Spinal cord (tissue), 10 donors: Measurements from ENCODE around the gene COL25A1. TPM values are rescaled to one million over a fixed set of nuclear protein-coding genes. Genes with fewer than 3 reads are reported as not detected.
"Not testable (repeated sequence)": the region's sequence is repeated elsewhere in the genome, so short reads cannot be mapped to it uniquely, and the experiment has no call there.

Experiments used
- DNase-seq, 6 donors: peaks; one replicate each; pipeline versions ENCODE4 v3.0.0 to v3.0.0-alpha.2; 2013 to 2015; ENCODE audit warnings: low spot score in 6 of 6, low read depth in 4 of 6
- H3K27ac ChIP-seq: one replicate; pipeline ENCODE4 v1.5.1; 2013; ENCODE audit warnings: low read depth, low read length, control low read depth
- H3K27me3 ChIP-seq: one replicate; pipeline ENCODE4 v1.6.1; 2013; ENCODE audit warnings: low read length; ENCODE audit not compliant: control insufficient read depth, insufficient read depth
- H3K36me3 ChIP-seq: one replicate; pipeline ENCODE4 v1.6.1; 2013; ENCODE audit warnings: low read length; ENCODE audit not compliant: control insufficient read depth, insufficient read depth
- H3K4me1 ChIP-seq: one replicate; pipeline ENCODE4 v1.6.1; 2013; ENCODE audit warnings: low read length; ENCODE audit not compliant: control insufficient read depth, insufficient read depth
- H3K4me3 ChIP-seq: one replicate; pipeline ENCODE4 v1.5.1; 2013; ENCODE audit warnings: low read depth, low read length, control low read depth
- H3K9me3 ChIP-seq: one replicate; pipeline ENCODE4 v1.6.1; 2013; ENCODE audit warnings: low read length; ENCODE audit not compliant: control insufficient read depth, insufficient read depth
- WGBS: methylation state at CpG from one replicate; pipeline ENCODE4 v1.1.5; 2013; ENCODE audit warnings: missing lambda C conversion rate; ENCODE audit not compliant: insufficient coverage; 5-methylcytosine and 5-hydroxymethylcytosine counted together
- polyA plus RNA-seq, 2 donors: library from polyadenylated mRNA; unstranded; fragments of 120-200 nt; gene quantifications; one replicate each; pipeline ENCODE4 v1.2.1, GENCODE V29; 2013; ENCODE audit not compliant: insufficient read length in 2 of 2
- total RNA-seq, 2 donors: library from RNA; depleted of rRNA in 1 of 2; stranded (reverse); fragments of 120-200 nt in 1 of 2; fragments of >200 nt in 1 of 2; gene quantifications; one replicate each; pipeline versions ENCODE4 v1.2.3 to v1.2.4, GENCODE V29; 2013 to 2014
- donor health status: healthy.

COL25A1 gene
- total and polyA plus RNA-seq, 4 donors: 9.3 to 33.6 (median 13.4) TPM

GRCh38 chr4:109126856-109127255 lies 175.6 kb downstream of the COL25A1 start:
- DNase-seq: no peak
- Histone ChIP-seq H3K36me3 (no peaks in the 10 kb centered on the region), H3K9me3 (no peaks in the 10 kb centered on the region), H3K27ac (no peak overlapping the region), H3K27me3 (no peaks in the 10 kb centered on the region), H3K4me3 (no peak overlapping the region), H3K4me1 (no peaks in the 10 kb centered on the region)
- WGBS: no CpG with 5 or more reads among the region's 2 CpGs

GRCh38 chr4:109125084-109125483 lies 177.4 kb downstream of the COL25A1 start:
- WGBS: no CpG with 5 or more reads among the region's 1 CpG
- no peaks in the 10 kb centered on the region for H3K27me3 ChIP-seq
- peak in 1 of 6 donors; percentile 26 for DNase-seq

DNA sequence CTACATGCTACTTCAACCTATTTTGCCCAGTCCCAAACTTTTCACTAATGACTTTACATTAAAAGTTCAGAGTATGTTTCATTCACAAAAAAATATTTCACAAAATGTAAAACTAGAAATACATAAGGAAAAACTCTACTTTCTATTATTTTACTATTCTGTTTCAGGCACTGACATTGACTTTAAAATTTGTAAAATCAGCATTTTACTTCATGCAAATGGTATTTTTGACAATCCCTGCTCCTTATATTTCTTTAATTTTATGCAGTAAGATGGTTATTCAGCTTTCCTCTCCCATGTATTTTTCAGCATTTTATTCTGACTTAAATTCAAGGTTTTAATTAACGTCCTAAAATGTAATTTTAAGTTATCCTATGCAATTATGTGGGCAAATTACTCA lies 178.5 kb downstream of the COL25A1 start:
- Histone ChIP-seq H3K9me3 (no peaks in the 10 kb centered on the region), H3K27ac (no peak overlapping the region), H3K4me1 (no peaks in the 10 kb centered on the region), H3K4me3 (no peak overlapping the region), H3K36me3 (no peaks in the 10 kb centered on the region), H3K27me3 (no peaks in the 10 kb centered on the region)
- no CpG with 5 or more reads among the region's 1 CpG for WGBS
- no peak for DNase-seq

More at GRCh38 chr4:109125084-109125483, 177.4 kb downstream of the COL25A1 start:
- no peaks in the 10 kb centered on the region for H3K36me3 ChIP-seq
- H3K4me1 ChIP-seq: no peaks in the 10 kb centered on the region
- no peak overlapping the region for H3K4me3 ChIP-seq
- no peaks in the 10 kb centered on the region for H3K9me3 ChIP-seq
- H3K27ac ChIP-seq: no peak overlapping the region

GRCh38 chr4:109121561-109121960 lies 180.9 kb downstream of the COL25A1 start:
- no CpG with 5 or more reads among the region's 1 CpG for WGBS
- Histone ChIP-seq H3K9me3 (no peaks in the 10 kb centered on the region), H3K36me3 (no peaks in the 10 kb centered on the region), H3K4me1 (no peaks in the 10 kb centered on the region), H3K4me3 (no peak overlapping the region), H3K27ac (no peak overlapping the region), H3K27me3 (no peaks in the 10 kb centered on the region)
- DNase-seq: no peak

DNA sequence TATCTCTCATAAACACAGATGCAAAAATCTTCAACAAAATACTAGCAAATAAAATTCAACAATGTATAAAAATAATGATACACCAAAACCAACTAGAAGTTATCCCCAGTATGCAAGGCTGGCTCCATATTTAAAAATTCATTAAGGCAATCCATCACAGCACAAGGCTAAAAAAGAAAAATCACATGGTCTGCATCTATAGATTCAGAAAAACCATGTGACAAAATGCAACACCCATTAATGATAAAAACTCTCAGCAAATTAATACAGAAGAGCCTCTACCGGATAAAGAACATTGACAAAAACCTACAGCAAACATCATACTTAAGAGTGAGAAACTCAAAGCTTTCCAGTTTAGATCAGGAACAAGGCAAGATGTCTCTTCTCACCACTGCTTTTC lies 182.6 kb downstream of the COL25A1 start:
- Histone ChIP-seq H3K36me3 (no peaks in the 10 kb centered on the region), H3K4me1 (no peaks in the 10 kb centered on the region), H3K27ac (no peak overlapping the region), H3K4me3 (no peak overlapping the region), H3K27me3 (no peaks in the 10 kb centered on the region), H3K9me3 (no peaks in the 10 kb centered on the region)
- no CpG with 5 or more reads among the region's 1 CpG for WGBS
- no peak for DNase-seq

GRCh38 chr4:109118635-109119034 lies 183.8 kb downstream of the COL25A1 start:
- no peak overlapping the region for H3K4me3 ChIP-seq
- H3K27ac ChIP-seq: no peak overlapping the region
- no peaks in the 10 kb centered on the region for H3K4me1 ChIP-seq
- DNase-seq: no peak
- no CpG with 5 or more reads among the region's 2 CpGs for WGBS
- no peaks in the 10 kb centered on the region for H3K36me3 ChIP-seq
- no peaks in the 10 kb centered on the region for H3K9me3 ChIP-seq
- no peaks in the 10 kb centered on the region for H3K27me3 ChIP-seq

- H3K4me1 ChIP-seq: no peaks in the 10 kb centered on the region
- no peaks in the 10 kb centered on the region for H3K27me3 ChIP-seq
- WGBS: no CpG with 5 or more reads among the region's 3 CpGs
- no peak overlapping the region for H3K27ac ChIP-seq
- no peaks in the 10 kb centered on the region for H3K9me3 ChIP-seq
- H3K36me3 ChIP-seq: no peaks in the 10 kb centered on the region
- no peak overlapping the region for H3K4me3 ChIP-seq
- DNase-seq: peak in 1 of 6 donors; percentile 69
Observed at GRCh38 chr4:109114501-109114900, 188.0 kb downstream of the COL25A1 start.

DNA sequence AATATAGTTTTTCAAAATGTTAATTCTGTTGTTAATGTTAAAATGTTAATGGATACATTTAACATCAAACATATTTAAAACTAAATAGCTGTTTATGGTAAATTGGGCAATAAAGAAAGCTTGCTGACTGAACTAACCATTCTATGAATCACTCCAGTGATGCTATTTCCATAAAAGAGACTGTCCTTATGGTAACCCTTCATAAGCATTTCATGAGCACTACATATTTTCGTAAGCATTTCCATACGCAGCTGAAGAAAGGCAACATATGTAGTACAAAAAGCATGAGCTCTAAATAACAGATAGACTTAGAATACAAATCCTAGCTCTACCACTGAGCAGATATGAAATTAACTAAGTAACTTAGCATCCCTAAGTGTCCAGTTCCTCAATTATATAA lies 188.9 kb downstream of the COL25A1 start:
- Histone ChIP-seq H3K9me3 (no peaks in the 10 kb centered on the region), H3K36me3 (no peaks in the 10 kb centered on the region), H3K27me3 (no peaks in the 10 kb centered on the region), H3K4me1 (no peaks in the 10 kb centered on the region), H3K4me3 (no peak overlapping the region), H3K27ac (no peak overlapping the region)
- no CpG with 5 or more reads among the region's 2 CpGs for WGBS
- peak in 1 of 6 donors; percentile 40 for DNase-seq

- H3K27ac ChIP-seq: no peak overlapping the region
- H3K36me3 ChIP-seq: no peaks in the 10 kb centered on the region
- no peak for DNase-seq
- H3K27me3 ChIP-seq: no peaks in the 10 kb centered on the region
- H3K4me1 ChIP-seq: no peaks in the 10 kb centered on the region
- no CpG with 5 or more reads among the region's 3 CpGs for WGBS
- no peak overlapping the region for H3K4me3 ChIP-seq
- H3K9me3 ChIP-seq: no peaks in the 10 kb centered on the region
Observed at GRCh38 chr4:109111031-109111430, 191.4 kb downstream of the COL25A1 start.

DNA sequence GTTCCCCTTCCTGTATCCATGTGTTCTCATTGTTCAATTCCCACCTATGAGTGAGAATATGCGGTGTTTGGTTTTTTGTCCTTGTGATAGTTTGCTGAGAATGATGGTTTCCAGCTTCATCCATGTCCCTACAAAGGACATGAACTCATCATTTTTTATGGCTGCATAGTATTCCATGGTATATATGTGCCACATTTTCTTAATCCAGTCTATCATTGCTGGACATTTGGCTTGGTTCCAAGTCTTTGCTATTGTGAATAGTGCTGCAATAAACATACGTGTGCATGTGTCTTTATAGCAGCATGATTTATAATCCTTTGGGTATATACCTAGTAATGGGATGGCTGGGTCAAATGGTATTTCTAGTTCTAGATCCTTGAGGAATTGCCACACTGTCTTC lies 194.2 kb downstream of the COL25A1 start:
- H3K4me1 ChIP-seq, H3K27ac ChIP-seq, H3K4me3 ChIP-seq, DNase-seq, H3K36me3 ChIP-seq, H3K9me3 ChIP-seq, H3K27me3 ChIP-seq: not testable (repeated sequence)
- no CpG with 5 or more reads among the region's 2 CpGs for WGBS
